Measurements from ENCODE around the gene ERICH6B. TPM values are rescaled to one million over a fixed set of nuclear protein-coding genes. Genes with fewer than 3 reads are reported as not detected.

ERICH6B gene
- total and polyA plus RNA-seq, 2 of the 8 experiments (the other 6 are each of a cell fraction or from before 2014, with no cell fraction given): not detected

DNA sequence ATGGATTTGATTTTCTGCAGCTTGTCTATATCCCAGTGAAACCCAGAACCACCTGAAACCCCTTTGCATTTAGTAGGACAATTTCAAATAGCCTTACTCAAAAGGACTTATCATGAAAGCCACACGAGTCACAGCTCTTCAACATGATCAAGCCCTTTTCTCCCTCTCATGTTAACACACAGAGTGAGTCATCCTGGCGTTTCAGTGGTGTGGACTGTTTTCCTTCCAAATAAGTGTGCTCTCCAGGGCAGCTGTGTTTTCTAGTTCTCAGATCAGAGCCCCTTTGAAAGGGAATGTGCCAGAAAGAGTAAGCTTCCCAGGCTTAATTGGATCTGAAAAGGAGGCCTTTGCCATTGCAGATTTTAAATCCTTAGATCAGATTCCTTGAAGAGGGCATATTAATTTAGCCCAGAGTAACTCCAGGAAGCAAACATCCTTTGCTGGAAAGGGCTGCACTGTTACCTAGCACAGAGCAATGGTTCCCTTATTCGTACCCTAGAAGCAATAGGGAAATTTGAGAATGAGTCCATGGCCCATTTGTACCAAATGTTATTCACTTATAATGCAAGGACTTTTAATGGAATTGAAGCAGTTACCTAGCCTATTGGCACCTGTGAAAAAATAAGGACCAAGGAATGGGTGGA, 51.3 kb downstream of the ERICH6B start:
- Histone ChIP-seq H3K23ac (ENCODE audit: insufficient read length) (no peak overlapping the region), H3K56ac (replicated peaks; ENCODE audit: insufficient read length, low read depth, low read length) (no peak overlapping the region), H3K23me2 (ENCODE audit: low read depth, low read length) (no peaks in the 10 kb centered on the region), H2BK5ac (ENCODE audit: low read depth, low read length) (no peak overlapping the region), H3K27me3 (replicated peaks in 1 of 4; ENCODE audit: control insufficient read depth in 3 of 4, extremely low read depth in 1 of 4, insufficient read depth in 3 of 4, low read length in 3 of 4) (no peaks in the 10 kb centered on the region), H3K79me2 (ENCODE audit: control insufficient read depth in 1 of 2, insufficient read depth in 2 of 2, low read length in 2 of 2) (no peaks in the 10 kb centered on the region), H3K4me1 (replicated peaks in 1 of 4; ENCODE audit: control insufficient read depth in 3 of 4, insufficient read depth in 4 of 4, low read length in 3 of 4) (peaks cover 0 to 3% (median 1%) of the 10 kb centered on the region in 4 experiments; a peak in 1 of 7 replicates), H3K79me1 (ENCODE audit: low read depth, low read length) (no peaks in the 10 kb centered on the region), H3K18ac (ENCODE audit: extremely low read depth, low read length) (no peak overlapping the region), H4K20me1 (replicated peaks in 1 of 2; ENCODE audit: control insufficient read depth in 1 of 2, insufficient read depth in 2 of 2, low read length in 2 of 2) (peaks cover 0 to 1% of the 10 kb centered on the region in 2 experiments), H3K4ac (replicated peaks; ENCODE audit: insufficient read length, low read depth, low read length) (no peak overlapping the region), H3K27ac (ENCODE audit: low read depth, low read length) (no peak overlapping the region), H4K8ac (ENCODE audit: extremely low read depth, insufficient read depth, low read length) (no peak overlapping the region), H3K9ac (replicated peaks in 1 of 4; ENCODE audit: extremely low read depth in 1 of 4, low read depth in 3 of 4, low read length in 3 of 4) (no peak overlapping the region), H2BK120ac (replicated peaks; ENCODE audit: low read depth, low read length) (no peak overlapping the region), H2AFZ (ENCODE audit: low read length) (no peak overlapping the region), H3K36me3 (ENCODE audit: control insufficient read depth in 2 of 4, insufficient read depth in 4 of 4, low read length in 3 of 4) (no peaks in the 10 kb centered on the region), H3K4me2 (ENCODE audit: insufficient read depth in 1 of 2, low read depth in 2 of 2, low read length in 2 of 2) (no peak overlapping the region), H3K14ac (ENCODE audit: insufficient read length) (no peak overlapping the region), H2BK15ac (ENCODE audit: low read length) (no peak overlapping the region), H3K4me3 (ENCODE audit: extremely low read depth in 1 of 4, insufficient read depth in 2 of 4, low read depth in 3 of 4, low read length in 4 of 4) (no peak overlapping the region), H4K91ac (replicated peaks; ENCODE audit: insufficient read length, low read length) (no peak overlapping the region), H2BK12ac (ENCODE audit: low read depth, low read length) (no peak overlapping the region), H2BK20ac (ENCODE audit: low read length) (no peak overlapping the region), H3K9me3 (ENCODE audit: insufficient read depth in 2 of 2, low read depth in 1 of 2, low read length in 1 of 2) (peaks cover 10 to 12% of the 10 kb centered on the region in 2 experiments; a peak in 3 of 4 replicates), H2AK5ac (ENCODE audit: low read depth, low read length) (no peak overlapping the region), H4K5ac (ENCODE audit: insufficient read length, low read depth, low read length) (no peak overlapping the region)
- DNase-seq (ENCODE audit: low read depth in 1 of 2, low spot score in 2 of 2): no peak
- ChIA-PET POLR2A (ENCODE audit: partially characterized antibody) (no interaction called here), CTCF (ENCODE audit: partially characterized antibody) (interaction anchor here (1.4 kb wide), 1 partner anchor 10 kb away, joined by 3 read pairs; no protein-coding TSS in a partner anchor)
- WGBS, 2 experiments (ENCODE audit: extremely low coverage in 1 of 2, insufficient coverage in 1 of 2, insufficient read length in 1 of 2, insufficient replicate concordance in 2 of 2, low coverage in 1 of 2, low lambda C conversion rate in 2 of 2, missing lambda C conversion rate in 1 of 2): 87% methylated on average over 3 of the region's 3 CpGs; no CpG with 5 or more reads in 1 of the 2 experiments
- no peak for FAIRE-seq
- no peak for TF ChIP-seq MAFK (IDR thresholded peaks at IDR 0.05; ENCODE audit: low read depth, low read length)
- TF ChIP-seq, protein P1, sequence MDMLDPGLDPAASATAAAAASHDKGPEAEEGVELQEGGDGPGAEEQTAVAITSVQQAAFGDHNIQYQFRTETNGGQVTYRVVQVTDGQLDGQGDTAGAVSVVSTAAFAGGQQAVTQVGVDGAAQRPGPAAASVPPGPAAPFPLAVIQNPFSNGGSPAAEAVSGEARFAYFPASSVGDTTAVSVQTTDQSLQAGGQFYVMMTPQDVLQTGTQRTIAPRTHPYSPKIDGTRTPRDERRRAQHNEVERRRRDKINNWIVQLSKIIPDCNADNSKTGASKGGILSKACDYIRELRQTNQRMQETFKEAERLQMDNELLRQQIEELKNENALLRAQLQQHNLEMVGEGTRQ (IDR thresholded peaks at IDR 0.05; ENCODE audit: low read length): no peak
- TF ChIP-seq GABPA (IDR thresholded peaks at IDR 0.05; ENCODE audit: borderline replicate concordance, insufficient read depth, low read length): no peak
- TF ChIP-seq TAF1 (IDR thresholded peaks at IDR 0.05; ENCODE audit: low read depth, low read length): no peak
- no peak for TF ChIP-seq EZH2 (IDR thresholded peaks at IDR 0.05; ENCODE audit: low read depth, low read length, severe bottlenecking)
- no peak for TF ChIP-seq SIX5 (IDR thresholded peaks at IDR 0.05; ENCODE audit: low read depth, low read length)
- TF ChIP-seq RFX5 (IDR thresholded peaks at IDR 0.05; ENCODE audit: borderline replicate concordance, low read depth, low read length): no peak
- no peak for TF ChIP-seq SP1 (IDR thresholded peaks at IDR 0.05; ENCODE audit: low read depth, low read length)
- no peak for TF ChIP-seq BACH1 (IDR thresholded peaks at IDR 0.05; ENCODE audit: low read length)
- no peak for TF ChIP-seq RBBP5 (IDR thresholded peaks at IDR 0.05; ENCODE audit: borderline replicate concordance, low read depth, low read length)
- no peak for TF ChIP-seq TAF7 (optimal IDR thresholded peaks at IDR 0.05; ENCODE audit: borderline replicate concordance, low read depth, low read length)
